GM12864 (cell line): ENCODE results near the gene KIAA0586.

Source experiments
- DNase-seq: peaks from one replicate; pipeline ENCODE4 v3.0.0-alpha.2; 2011; ENCODE audit warnings: low read depth
- H3K4me3 ChIP-seq: 2 replicates; pipeline ENCODE4 v1.5.1; 2011; ENCODE audit warnings: mild to moderate bottlenecking, low read depth, low read length, control low read depth
- TF ChIP-seq, protein P1 (sequence below): IDR thresholded peaks from 2 replicates; pipeline ENCODE4 v1.5.1; 2011; ENCODE audit warnings: low read depth, mild to moderate bottlenecking, moderate library complexity, low read length, control low read depth, inconsistent platforms; ENCODE audit errors: missing control alignments

The KIAA0586 gene

DNA sequence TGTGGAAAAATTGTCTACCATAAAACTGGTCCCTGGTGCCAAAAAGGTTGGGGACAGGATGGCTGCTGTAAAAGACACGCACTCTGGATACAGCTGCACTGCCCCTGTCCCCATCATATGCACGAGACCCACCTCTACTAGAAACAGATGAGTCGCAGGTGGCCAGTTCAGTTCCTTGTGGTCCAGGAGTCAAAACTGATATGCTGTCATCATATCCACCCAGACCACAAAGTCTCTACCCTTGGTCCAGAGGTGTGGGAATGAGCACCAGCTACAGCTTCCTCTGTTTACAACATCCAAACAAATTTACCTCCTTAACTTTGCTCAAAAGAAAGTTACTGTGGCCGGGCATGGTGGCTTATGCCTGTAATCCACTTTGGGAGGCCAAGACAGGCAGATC lies 166.5 kb downstream of the KIAA0586 start:
- DNase-seq = no peak
- TF ChIP-seq, protein P1, sequence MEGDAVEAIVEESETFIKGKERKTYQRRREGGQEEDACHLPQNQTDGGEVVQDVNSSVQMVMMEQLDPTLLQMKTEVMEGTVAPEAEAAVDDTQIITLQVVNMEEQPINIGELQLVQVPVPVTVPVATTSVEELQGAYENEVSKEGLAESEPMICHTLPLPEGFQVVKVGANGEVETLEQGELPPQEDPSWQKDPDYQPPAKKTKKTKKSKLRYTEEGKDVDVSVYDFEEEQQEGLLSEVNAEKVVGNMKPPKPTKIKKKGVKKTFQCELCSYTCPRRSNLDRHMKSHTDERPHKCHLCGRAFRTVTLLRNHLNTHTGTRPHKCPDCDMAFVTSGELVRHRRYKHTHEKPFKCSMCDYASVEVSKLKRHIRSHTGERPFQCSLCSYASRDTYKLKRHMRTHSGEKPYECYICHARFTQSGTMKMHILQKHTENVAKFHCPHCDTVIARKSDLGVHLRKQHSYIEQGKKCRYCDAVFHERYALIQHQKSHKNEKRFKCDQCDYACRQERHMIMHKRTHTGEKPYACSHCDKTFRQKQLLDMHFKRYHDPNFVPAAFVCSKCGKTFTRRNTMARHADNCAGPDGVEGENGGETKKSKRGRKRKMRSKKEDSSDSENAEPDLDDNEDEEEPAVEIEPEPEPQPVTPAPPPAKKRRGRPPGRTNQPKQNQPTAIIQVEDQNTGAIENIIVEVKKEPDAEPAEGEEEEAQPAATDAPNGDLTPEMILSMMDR = no peak
- H3K4me3 ChIP-seq = no peak overlapping the region

DNA sequence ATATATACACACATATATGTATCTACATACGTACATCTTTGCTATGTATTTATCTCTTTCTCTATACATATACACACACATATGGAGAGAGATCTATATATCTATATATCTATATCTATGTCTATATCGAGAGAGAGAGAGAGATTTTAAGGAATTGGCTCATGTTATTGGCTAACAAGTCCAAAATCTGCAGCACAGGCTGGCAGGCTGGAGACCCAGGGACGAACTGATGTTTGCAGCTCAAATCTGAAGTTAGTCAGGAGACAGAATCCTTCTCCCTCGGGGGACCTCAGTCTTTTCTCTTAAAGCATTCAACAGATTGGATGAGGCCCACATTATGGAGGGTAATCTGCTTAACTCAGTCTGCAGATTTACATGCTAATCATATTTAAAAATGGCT lies 169.5 kb downstream of the KIAA0586 start:
- H3K4me3 ChIP-seq = no peak overlapping the region
- TF ChIP-seq, protein P1 = no peak

GRCh38 chr14:58598028-58598803 lies 170.7 kb downstream of the KIAA0586 start:
- no peak for DNase-seq
- H3K4me3 ChIP-seq = no peak overlapping the region
- TF ChIP-seq, protein P1 = no peak

More for the DNA sequence above, 169.5 kb downstream of the KIAA0586 start:
- no peak for DNase-seq

- no peak overlapping the region for H3K4me3 ChIP-seq
- TF ChIP-seq, protein P1 = no peak
- no peak for DNase-seq
Observed at GRCh38 chr14:58598804-58599525, 171.4 kb downstream of the KIAA0586 start.

- DNase-seq = no peak
- TF ChIP-seq, protein P1 = no peak
- H3K4me3 ChIP-seq = no peak overlapping the region
Observed at GRCh38 chr14:58599707-58600106, 172.2 kb downstream of the KIAA0586 start.
